Measurements from ENCODE around the gene AUTS2. TPM values are rescaled to one million over a fixed set of nuclear protein-coding genes. Genes with fewer than 3 reads are reported as not detected.

AUTS2 gene
- total and polyA plus RNA-seq, 2 of the 8 experiments (the other 6 are each of a cell fraction or from before 2014, with no cell fraction given): 25.9 to 101 TPM

- TF ChIP-seq CHD7 (IDR thresholded peaks at IDR 0.05; ENCODE audit: insufficient replicate concordance, low read length) (no peak), CTBP2 (IDR thresholded peaks at IDR 0.05; ENCODE audit: borderline replicate concordance, insufficient read depth, insufficient read length, low read length) (no peak), TAF1 (IDR thresholded peaks at IDR 0.05; ENCODE audit: low read depth, low read length) (no peak), CREB1 (IDR thresholded peaks at IDR 0.05) (no peak), KDM1A (IDR thresholded peaks at IDR 0.05; ENCODE audit: borderline replicate concordance, low read length) (no peak), GTF2F1 (IDR thresholded peaks at IDR 0.05; ENCODE audit: borderline replicate concordance, low read depth, low read length) (no peak), EZH2 (IDR thresholded peaks at IDR 0.05; ENCODE audit: low read depth, low read length, severe bottlenecking) (no peak), SP2 (IDR thresholded peaks at IDR 0.05; ENCODE audit: low read length) (no peak), POU5F1 (IDR thresholded peaks at IDR 0.05; ENCODE audit: low read depth, low read length) (no peak), CTCF (IDR thresholded peaks at IDR 0.05; ENCODE audit: control extremely low read depth in 1 of 3, insufficient read depth in 1 of 3, low read depth in 1 of 3, low read length in 3 of 3) (no peak)
These were observed 420.4 kb downstream of the AUTS2 start (continued) for GRCh38 chr7:70018700-70019099.
